H1 (cell line): Measurements from ENCODE around the gene EIF4A3.

ENCODE experiments used
- ATF2 ChIP-seq: IDR thresholded peaks from 2 replicates; pipeline ENCODE4 v1.6.1; 2012; ENCODE audit warnings: low read length, inconsistent platforms
- EP300 ChIP-seq, 2 experiments: IDR thresholded peaks; 1 replicate in 1 of 2; 2 replicates in 1 of 2; pipeline ENCODE4 v1.6.1; 2011 to 2012; ENCODE audit warnings: low read depth in 2 of 2, low read length in 2 of 2, mild to moderate bottlenecking in 2 of 2, borderline replicate concordance in 1 of 2, inconsistent platforms in 1 of 2, moderate library complexity in 1 of 2
- EZH2 ChIP-seq: fragments of 200-600 bp; sonication (generic); IDR thresholded peaks from 2 replicates; pipeline ENCODE4 v1.7.1; 2012; ENCODE audit warnings: low read depth, mild to moderate bottlenecking, moderate library complexity, low read length, inconsistent platforms; ENCODE audit not compliant: severe bottlenecking
- JUND ChIP-seq: IDR thresholded peaks from 2 replicates; pipeline ENCODE4 v1.6.1; 2011; ENCODE audit warnings: mild to moderate bottlenecking, improper control_type of control experiment, low read length
- POLR2A ChIP-seq, 2 experiments: IDR thresholded peaks; 1 replicate in 1 of 2; 2 replicates in 1 of 2; pipeline ENCODE4 v1.6.1; 2011; ENCODE audit warnings: low read depth in 2 of 2, low read length in 2 of 2, mild to moderate bottlenecking in 2 of 2; ENCODE audit errors: control extremely low read depth in 1 of 2
- POLR2AphosphoS5 ChIP-seq: IDR thresholded peaks from 2 replicates; pipeline ENCODE4 v1.6.1; 2011; ENCODE audit warnings: low read depth, low read length
- TCF12 ChIP-seq: IDR thresholded peaks from 2 replicates; pipeline ENCODE4 v1.6.1; 2011; ENCODE audit warnings: low read depth, mild to moderate bottlenecking, low read length
- YY1 ChIP-seq: IDR thresholded peaks from 2 replicates; pipeline ENCODE4 v1.6.1; 2011; ENCODE audit warnings: low read depth, mild to moderate bottlenecking, low read length
- TF ChIP-seq, protein P1 (sequence below), 3 experiments: IDR thresholded peaks; 1 replicate in 2 of 3; 2 replicates in 1 of 3; pipeline versions ENCODE4 v1.5.1 to v1.6.1; 2011; ENCODE audit warnings: low read length in 3 of 3, mild to moderate bottlenecking in 3 of 3, inconsistent platforms in 2 of 3, low read depth in 1 of 3, moderate library complexity in 1 of 3; ENCODE audit not compliant: insufficient read depth in 1 of 3; ENCODE audit errors: control extremely low read depth in 1 of 3
- TF ChIP-seq, protein P2 (sequence below): IDR thresholded peaks from 2 replicates; pipeline ENCODE4 v1.6.1; 2012; ENCODE audit warnings: inconsistent platforms

GRCh38 chr17:80115159-80115558 is 31.8 kb downstream of the EIF4A3 start:
- TF ChIP-seq TCF12 (no peak), POLR2A (IDR thresholded peaks at IDR 0.05; ENCODE audit: control extremely low read depth in 1 of 2, low read depth in 2 of 2, low read length in 2 of 2) (no peak), EZH2 (no peak), EP300 (IDR thresholded peaks at IDR 0.05; ENCODE audit: borderline replicate concordance in 1 of 2, low read depth in 2 of 2, low read length in 2 of 2) (no peak), ATF2 (no peak), YY1 (no peak), POLR2AphosphoS5 (no peak), JUND (no peak)
- TF ChIP-seq, protein P1, sequence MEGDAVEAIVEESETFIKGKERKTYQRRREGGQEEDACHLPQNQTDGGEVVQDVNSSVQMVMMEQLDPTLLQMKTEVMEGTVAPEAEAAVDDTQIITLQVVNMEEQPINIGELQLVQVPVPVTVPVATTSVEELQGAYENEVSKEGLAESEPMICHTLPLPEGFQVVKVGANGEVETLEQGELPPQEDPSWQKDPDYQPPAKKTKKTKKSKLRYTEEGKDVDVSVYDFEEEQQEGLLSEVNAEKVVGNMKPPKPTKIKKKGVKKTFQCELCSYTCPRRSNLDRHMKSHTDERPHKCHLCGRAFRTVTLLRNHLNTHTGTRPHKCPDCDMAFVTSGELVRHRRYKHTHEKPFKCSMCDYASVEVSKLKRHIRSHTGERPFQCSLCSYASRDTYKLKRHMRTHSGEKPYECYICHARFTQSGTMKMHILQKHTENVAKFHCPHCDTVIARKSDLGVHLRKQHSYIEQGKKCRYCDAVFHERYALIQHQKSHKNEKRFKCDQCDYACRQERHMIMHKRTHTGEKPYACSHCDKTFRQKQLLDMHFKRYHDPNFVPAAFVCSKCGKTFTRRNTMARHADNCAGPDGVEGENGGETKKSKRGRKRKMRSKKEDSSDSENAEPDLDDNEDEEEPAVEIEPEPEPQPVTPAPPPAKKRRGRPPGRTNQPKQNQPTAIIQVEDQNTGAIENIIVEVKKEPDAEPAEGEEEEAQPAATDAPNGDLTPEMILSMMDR (IDR thresholded peaks at IDR 0.05; ENCODE audit: control extremely low read depth in 1 of 3, insufficient read depth in 1 of 3, low read depth in 1 of 3, low read length in 3 of 3): no peak
- TF ChIP-seq, protein P2, sequence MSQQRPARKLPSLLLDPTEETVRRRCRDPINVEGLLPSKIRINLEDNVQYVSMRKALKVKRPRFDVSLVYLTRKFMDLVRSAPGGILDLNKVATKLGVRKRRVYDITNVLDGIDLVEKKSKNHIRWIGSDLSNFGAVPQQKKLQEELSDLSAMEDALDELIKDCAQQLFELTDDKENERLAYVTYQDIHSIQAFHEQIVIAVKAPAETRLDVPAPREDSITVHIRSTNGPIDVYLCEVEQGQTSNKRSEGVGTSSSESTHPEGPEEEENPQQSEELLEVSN: no peak
